NCI-H1417 (cell line): Measurements from ENCODE around the gene NBAS.

ENCODE experiments used
- DNase-seq, 3 experiments: peaks; one replicate each; lab custom pipeline; 2025; lab: John Stamatoyannopoulos, UW

The NBAS gene

GRCh38 chr2:15591373-15591691 lies 30.2 kb upstream of the NBAS start:
- no peak for DNase-seq

GRCh38 chr2:15588329-15588919 lies 27.3 kb upstream of the NBAS start:
- peak; percentile 63 to 82 (median 80) for DNase-seq

- DNase-seq = no peak
Observed at GRCh38 chr2:15584767-15585469, 23.8 kb upstream of the NBAS start.

- DNase-seq = no peak
Observed at GRCh38 chr2:15584316-15584715, 23.2 kb upstream of the NBAS start.

- no peak for DNase-seq
Observed at GRCh38 chr2:15583826-15584225, 22.7 kb upstream of the NBAS start.

GRCh38 chr2:15582710-15583357 lies 21.7 kb upstream of the NBAS start:
- DNase-seq = no peak

GRCh38 chr2:15580451-15580850 lies 19.3 kb upstream of the NBAS start:
- DNase-seq = no peak

GRCh38 chr2:15579641-15580040 lies 18.5 kb upstream of the NBAS start:
- no peak for DNase-seq

GRCh38 chr2:15577071-15577735 lies 16.1 kb upstream of the NBAS start:
- peak; percentile 74 to 95 (median 94) for DNase-seq

GRCh38 chr2:15571729-15572128 lies 10.6 kb upstream of the NBAS start:
- DNase-seq = no peak

GRCh38 chr2:15570104-15570503 lies 9.0 kb upstream of the NBAS start:
- DNase-seq = no peak

- DNase-seq = no peak
Observed at GRCh38 chr2:15568874-15569273, 7.7 kb upstream of the NBAS start.

- DNase-seq = no peak
Observed at GRCh38 chr2:15566912-15567311, 5.8 kb upstream of the NBAS start.

GRCh38 chr2:15565994-15566671 lies 5.0 kb upstream of the NBAS start:
- DNase-seq = no peak

- DNase-seq = no peak
Observed at GRCh38 chr2:15565392-15565791, 4.3 kb upstream of the NBAS start.

- no peak for DNase-seq
Observed at GRCh38 chr2:15563227-15564100, 2.3 kb upstream of the NBAS start.

GRCh38 chr2:15562354-15563031 lies 1.4 kb upstream of the NBAS start:
- DNase-seq = no peak

GRCh38 chr2:15561574-15562344 lies 625 bp upstream of the NBAS start:
- DNase-seq = peak; percentile 74 to 91 (median 77)

GRCh38 chr2:15560140-15560987 lies 770 bp downstream of the NBAS start:
- peak; percentile 49 to 85 (median 77) for DNase-seq
